ENCODE measurements around the gene EMSY.

- TF ChIP-seq CTCF (IDR thresholded peaks at IDR 0.05) (no peak), POLR2A (IDR thresholded peaks at IDR 0.05) (no peak)
Observed at GRCh38 chr11:76436020-76436419, 8.8 kb upstream of the EMSY start.
